ENCODE data around the gene RRP1. TPM values are rescaled to one million over a fixed set of nuclear protein-coding genes. Genes with fewer than 3 reads are reported as not detected.

RRP1 gene
- total and polyA plus RNA-seq, 2 of the 13 experiments (the other 11 are each of a cell fraction or from before 2014, with no cell fraction given): 20.1 to 35.1 TPM

GRCh38 chr21:43783098-43783700, 6.2 kb upstream of the RRP1 start (continued):
- no peak for TF ChIP-seq ZUFSP (CRISPR knock-in tag; IDR thresholded peaks at IDR 0.05; ENCODE audit: borderline replicate concordance)
- no peak for TF ChIP-seq ZNF580 (CRISPR knock-in tag; IDR thresholded peaks at IDR 0.05; ENCODE audit: borderline replicate concordance, low read depth)
- TF ChIP-seq ATF1 (CRISPR knock-in tag; IDR thresholded peaks at IDR 0.05): peak; percentile 71
- 0 out of 2 replicates have a peak, but pooled peaks have one; percentile 53 for TF ChIP-seq HBP1 (CRISPR knock-in tag; IDR thresholded peaks at IDR 0.05; ENCODE audit: low read depth)
- TF ChIP-seq FOXK2 (IDR thresholded peaks at IDR 0.05): no peak
- no peak for TF ChIP-seq CAMTA2 (CRISPR knock-in tag; IDR thresholded peaks at IDR 0.05; ENCODE audit: borderline replicate concordance)
- 0 out of 2 replicates have a peak, but pooled peaks have one; percentile 80 for TF ChIP-seq TOE1 (CRISPR knock-in tag; IDR thresholded peaks at IDR 0.05)
- TF ChIP-seq MXD3 (CRISPR knock-in tag; IDR thresholded peaks at IDR 0.05): no peak
- peak; percentile 92 for TF ChIP-seq SAP130 (CRISPR knock-in tag; IDR thresholded peaks at IDR 0.05; ENCODE audit: low read depth)
- TF ChIP-seq ZNF234 (CRISPR knock-in tag; conservative IDR thresholded peaks at IDR 0.05): no peak
- TF ChIP-seq FOXA1 (IDR thresholded peaks at IDR 0.05): no peak
- peak; percentile 71 for TF ChIP-seq FOXA1 (CRISPR knock-in tag; IDR thresholded peaks at IDR 0.05)
- no peak for TF ChIP-seq ZNF296 (CRISPR knock-in tag; conservative IDR thresholded peaks at IDR 0.05)
- TF ChIP-seq ZNF556 (CRISPR knock-in tag; IDR thresholded peaks at IDR 0.05; ENCODE audit: borderline replicate concordance): peak; percentile 73; the same call in 1 of the 2 replicates
- TF ChIP-seq AFF4 (CRISPR knock-in tag; IDR thresholded peaks at IDR 0.05): no peak
- TF ChIP-seq ZBTB46 (CRISPR knock-in tag; IDR thresholded peaks at IDR 0.05; ENCODE audit: borderline replicate concordance): no peak
- TF ChIP-seq PAX8 (CRISPR knock-in tag; IDR thresholded peaks at IDR 0.05; ENCODE audit: borderline replicate concordance): no peak
- no peak for TF ChIP-seq ZNF703 (CRISPR knock-in tag; IDR thresholded peaks at IDR 0.05; ENCODE audit: borderline replicate concordance)
